GM19099 (cell line): ENCODE results near the gene LRP10.
A peak's percentile ranks its signal among the peaks of the same experiment; 100 is the strongest.

Experiments
- POLR2A ChIP-seq: IDR thresholded peaks from 3 replicates; pipeline ENCODE4 v1.6.1; 2011; ENCODE audit warnings: low read depth; ENCODE audit not compliant: insufficient read length; ENCODE audit errors: extremely low read depth

The LRP10 gene, protein sequence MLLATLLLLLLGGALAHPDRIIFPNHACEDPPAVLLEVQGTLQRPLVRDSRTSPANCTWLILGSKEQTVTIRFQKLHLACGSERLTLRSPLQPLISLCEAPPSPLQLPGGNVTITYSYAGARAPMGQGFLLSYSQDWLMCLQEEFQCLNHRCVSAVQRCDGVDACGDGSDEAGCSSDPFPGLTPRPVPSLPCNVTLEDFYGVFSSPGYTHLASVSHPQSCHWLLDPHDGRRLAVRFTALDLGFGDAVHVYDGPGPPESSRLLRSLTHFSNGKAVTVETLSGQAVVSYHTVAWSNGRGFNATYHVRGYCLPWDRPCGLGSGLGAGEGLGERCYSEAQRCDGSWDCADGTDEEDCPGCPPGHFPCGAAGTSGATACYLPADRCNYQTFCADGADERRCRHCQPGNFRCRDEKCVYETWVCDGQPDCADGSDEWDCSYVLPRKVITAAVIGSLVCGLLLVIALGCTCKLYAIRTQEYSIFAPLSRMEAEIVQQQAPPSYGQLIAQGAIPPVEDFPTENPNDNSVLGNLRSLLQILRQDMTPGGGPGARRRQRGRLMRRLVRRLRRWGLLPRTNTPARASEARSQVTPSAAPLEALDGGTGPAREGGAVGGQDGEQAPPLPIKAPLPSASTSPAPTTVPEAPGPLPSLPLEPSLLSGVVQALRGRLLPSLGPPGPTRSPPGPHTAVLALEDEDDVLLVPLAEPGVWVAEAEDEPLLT

DNA sequence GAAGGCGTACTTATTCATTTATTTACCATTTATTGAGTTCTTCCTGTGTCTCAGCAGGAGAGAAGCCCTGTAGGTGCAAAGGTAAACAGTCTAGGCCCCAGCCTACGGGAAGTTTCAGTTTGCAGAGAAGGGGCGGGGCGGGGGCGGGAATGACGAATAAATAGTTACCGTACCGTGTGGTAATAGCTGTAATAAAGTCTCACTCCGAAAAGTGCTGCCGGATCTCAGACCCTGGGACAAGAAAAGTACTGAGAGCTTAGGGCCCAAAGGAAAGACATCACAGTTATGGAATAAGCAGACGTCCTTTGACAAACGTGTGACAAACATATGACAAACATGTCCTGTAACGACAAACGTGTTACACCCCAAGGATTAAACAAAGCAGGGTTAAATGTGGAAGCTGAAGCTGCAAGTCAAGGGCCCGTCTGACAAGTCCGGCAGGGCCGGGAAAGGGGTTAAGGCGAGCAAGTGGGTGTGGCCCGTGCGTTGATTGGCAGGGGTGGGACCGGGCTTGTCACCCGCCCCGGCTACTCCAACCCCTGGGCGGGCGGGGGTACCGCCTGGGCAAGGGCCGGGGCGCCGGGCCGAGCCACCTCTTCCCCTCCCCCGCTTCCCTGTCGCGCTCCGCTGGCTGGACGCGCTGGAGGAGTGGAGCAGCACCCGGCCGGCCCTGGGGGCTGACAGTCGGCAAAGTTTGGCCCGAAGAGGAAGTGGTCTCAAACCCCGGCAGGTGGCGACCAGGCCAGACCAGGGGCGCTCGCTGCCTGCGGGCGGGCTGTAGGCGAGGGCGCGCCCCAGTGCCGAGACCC, at the start of gene LRP10:
Gene LRP10, plus strand, starts transcription at position 517 of the 809 bp plus-strand sequence. CDS start 564 bp downstream, outside the sequence.
- TF ChIP-seq POLR2A: peak; percentile 79

DNA sequence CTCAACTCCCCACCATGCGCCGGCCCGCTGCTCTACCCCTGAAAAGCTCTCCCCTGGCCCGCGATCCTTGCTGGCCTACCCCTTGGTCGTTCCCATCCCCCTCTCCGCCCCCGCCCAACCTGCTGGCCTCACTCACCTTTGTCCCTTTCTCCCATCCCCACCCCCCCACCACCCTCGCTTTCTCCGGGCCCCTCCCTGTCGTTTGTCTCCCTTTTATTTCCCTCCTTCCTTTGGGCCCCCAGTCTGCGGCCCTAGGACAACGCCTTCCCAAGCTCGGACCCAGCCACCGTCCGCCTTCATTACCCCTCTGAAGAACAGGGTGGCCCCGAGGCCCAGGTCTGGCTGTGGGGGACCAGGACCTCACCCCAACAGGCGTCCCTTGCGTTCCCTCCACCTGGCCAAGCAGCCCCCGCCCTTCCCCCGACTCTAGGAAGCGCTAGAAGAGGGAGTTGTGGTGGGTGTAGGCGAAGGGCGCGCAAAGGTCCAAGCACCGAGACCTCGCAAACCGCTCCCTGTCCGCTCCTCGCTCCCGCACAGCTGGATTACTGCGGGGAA, 49.4 kb upstream of the LRP10 start:
- no peak for TF ChIP-seq POLR2A

DNA sequence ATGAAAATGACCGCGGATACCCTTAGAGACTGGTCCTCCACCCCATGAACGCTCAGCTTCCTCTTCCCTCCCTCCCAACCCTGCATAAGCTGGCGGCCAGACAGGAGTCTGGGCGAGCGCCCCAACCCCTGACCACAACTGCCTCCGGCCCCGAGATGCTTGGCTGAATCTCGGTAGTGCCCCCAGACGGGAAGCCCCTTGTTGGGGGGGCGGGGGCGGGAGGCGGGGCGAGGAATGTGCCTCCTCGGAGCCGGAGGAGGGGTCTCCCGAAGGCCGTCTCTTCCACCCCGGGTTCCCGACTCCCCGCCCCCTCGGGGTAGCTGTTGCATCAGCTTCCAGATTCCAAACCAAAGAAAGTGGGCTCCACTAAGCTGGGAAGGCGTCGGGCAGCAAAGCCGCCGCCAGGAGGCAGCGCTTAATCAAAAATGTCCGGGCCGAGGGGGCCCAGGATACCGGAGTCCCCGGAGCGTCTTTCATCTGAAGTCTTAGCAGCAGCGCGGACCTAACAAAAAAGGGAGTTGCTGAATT, 48.9 kb upstream of the LRP10 start:
- TF ChIP-seq POLR2A: peak; percentile 35

DNA sequence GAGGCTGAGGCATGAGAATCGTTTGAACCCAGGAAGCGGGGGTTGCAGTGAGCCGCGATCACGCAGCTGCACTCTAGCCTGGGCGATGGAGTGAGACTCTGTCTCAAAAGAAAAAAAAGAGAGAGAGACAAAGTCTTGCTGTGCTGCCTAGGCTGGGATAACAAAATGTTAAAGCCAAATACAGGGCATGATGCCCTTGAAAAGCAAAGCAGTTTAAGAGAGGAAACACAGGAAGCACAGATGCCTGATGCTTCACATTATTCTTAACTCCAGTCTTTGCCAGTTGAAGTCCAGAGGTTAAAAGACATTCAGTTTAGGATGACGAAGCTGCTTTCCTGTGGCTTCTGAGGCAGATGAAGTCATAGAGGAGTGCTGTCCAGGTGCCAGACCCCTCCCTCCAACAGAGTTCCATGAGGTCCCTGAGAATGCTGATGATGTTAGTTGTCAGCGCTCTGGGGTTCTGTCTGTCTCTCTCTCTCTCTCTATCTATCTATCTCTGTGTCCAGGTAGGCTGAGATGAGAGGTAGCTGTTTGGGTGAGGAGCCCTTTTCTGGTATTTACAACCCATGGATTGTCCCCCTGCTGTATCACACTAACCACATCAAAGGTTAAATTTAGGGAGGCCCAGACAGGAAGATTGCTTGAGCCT, 46.7 kb upstream of the LRP10 start:
- no peak for TF ChIP-seq POLR2A

DNA sequence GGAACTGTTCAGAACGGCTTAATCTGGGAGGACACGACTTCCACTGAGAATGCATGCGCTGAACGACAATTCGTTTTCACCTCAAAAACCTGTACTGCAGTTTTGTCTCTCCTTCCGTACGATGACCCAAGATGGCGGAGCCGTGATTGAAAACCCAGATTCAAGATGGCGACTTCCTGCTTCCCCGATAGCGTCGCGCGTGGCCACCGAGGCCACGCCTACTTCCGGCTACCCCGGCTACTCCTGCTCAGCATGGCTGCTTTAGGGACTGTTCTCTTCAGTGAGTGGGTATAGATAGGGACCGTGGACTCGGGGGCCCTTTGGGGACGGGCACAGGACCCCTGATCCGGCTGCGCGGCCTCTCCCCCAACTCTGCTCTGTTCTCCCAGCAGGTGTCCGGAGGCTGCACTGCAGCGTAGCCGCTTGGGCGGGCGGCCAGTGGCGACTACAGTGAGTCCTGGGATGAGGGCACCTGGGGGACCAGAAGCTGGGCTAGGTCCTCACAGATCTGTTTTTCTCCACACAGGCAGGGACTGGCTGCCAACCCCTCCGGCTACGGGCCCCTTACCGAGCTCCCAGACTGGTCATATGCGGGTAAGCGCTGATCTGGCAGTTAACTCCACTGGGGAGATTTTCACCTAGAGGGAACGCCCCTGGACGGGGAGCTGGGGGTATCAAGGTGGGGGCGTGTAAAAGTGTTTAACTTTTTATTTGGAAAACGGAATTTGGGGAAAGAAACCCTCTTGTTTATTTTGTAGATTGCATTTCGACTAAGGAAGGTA, 41.7 kb upstream of the LRP10 start, which contains the start of gene MRPL52:
Gene MRPL52, plus strand, starts transcription at position 227 of the 782 bp plus-strand sequence. Its CDS starts 26 bp downstream, at position 253.
- TF ChIP-seq POLR2A: peak; percentile 84

DNA sequence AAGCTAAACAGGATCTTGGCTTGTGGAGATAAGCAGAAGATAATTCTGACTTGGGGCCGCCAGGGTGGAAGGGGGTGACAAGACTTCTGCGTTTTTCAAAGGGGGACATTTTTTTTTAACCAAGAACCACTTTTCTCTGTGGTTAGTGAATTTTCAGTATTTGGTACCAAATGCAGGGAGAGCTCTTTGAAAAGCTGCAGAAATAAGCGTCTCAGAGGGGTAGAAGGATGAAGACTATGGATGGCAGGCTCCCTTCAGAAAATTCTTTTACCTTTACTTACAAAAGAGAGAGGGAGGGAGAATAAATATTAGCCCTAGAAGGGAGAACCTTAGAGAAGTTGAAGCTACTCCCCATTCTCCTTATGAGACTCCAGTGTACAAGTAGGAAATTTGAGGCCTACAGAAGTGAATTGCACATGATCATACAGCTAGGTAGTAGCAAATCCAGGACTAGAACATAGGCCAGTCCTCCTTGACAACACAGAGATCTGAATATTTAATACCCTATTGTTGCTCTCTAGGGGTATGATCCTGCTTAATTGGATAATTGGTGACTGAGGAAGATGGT, 41.0 kb upstream of the LRP10 start:
- no peak for TF ChIP-seq POLR2A

DNA sequence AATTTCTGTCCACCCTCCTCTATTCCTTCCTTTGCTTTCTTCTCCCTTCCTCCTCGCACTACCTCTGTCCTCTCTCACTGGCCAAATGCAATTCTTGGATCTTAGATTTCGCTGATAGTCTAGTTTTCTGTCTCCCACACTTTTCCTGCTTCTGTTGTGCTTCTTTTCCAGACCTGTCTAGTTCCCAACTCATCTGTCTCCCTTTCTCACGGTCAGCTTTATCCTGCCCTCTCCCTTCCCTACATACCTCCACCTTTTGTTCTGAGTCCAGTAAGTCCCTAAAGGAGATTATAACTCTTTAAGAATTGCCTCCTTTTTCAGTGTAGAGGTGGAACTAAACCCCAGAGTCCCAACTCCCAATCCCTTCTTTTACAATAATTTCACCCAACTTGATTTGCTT, 36.0 kb upstream of the LRP10 start:
- no peak for TF ChIP-seq POLR2A

DNA sequence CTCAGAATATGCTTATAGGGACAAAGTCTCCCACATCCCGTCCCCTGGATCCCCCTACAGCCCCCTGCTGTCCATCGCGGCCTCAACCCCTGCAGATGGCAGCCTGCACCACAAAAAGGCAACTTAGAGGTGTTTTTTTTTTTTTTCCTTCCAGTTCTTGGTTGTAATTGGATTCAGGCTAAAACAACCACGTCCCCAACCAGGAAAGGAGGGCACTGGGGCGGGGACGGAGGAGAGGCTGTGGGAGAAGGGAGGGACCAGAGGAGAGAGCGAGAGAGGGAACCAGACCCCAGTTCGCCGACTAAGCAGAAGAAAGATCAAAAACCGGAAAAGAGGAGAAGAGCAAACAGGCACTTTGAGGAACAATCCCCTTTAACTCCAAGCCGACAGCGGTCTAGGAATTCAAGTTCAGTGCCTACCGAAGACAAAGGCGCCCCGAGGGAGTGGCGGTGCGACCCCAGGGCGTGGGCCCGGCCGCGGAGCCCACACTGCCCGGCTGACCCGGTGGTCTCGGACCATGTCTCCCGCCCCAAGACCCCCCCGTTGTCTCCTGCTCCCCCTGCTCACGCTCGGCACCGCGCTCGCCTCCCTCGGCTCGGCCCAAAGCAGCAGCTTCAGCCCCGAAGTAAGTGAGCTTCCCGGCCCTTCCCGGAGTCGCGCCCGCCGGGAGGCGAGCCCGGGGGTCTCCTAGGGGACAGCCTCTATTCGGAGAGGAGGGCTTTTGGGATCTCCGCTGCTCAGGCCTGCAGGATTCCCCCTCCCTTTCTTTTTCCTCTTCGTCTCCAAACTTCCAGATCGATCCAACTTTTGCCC, 35.0 kb upstream of the LRP10 start, which contains the start of gene MMP14:
Gene MMP14, plus strand, starts transcription at position 285 of the 813 bp plus-strand sequence. Its CDS starts 233 bp downstream, at position 518.
- TF ChIP-seq POLR2A: no peak

DNA sequence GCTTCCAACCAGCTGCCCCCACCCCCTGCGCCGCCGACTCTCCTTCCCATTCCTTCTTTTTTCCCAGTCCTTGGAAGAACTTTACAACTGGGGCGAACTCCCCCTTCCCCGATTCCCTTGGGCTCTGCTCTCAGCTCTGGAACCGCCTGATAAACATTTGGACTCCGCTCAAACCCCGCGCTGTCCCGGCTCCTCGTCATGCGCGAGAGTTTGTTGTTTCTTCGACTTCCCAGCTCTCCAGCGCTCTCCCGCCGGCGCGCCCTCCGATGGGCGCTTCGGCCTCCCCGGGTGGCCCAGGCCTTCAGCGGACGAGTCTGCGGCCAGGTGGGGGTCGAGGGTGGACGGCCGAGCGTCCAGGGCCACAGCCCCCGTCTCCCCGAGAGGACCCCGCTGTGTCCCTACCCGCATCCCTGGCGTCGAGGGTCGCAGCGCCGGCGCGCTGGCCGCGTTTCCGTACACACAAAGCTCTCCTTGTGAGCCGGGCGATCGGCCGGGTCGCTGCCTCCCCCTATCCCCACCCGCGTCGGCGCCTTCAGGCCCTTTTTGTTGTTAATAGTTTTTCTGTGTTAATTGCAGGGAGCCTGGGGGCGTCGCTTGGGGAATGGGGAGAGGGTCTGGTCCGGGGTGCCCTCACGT, 34.3 kb upstream of the LRP10 start:
- TF ChIP-seq POLR2A: no peak

DNA sequence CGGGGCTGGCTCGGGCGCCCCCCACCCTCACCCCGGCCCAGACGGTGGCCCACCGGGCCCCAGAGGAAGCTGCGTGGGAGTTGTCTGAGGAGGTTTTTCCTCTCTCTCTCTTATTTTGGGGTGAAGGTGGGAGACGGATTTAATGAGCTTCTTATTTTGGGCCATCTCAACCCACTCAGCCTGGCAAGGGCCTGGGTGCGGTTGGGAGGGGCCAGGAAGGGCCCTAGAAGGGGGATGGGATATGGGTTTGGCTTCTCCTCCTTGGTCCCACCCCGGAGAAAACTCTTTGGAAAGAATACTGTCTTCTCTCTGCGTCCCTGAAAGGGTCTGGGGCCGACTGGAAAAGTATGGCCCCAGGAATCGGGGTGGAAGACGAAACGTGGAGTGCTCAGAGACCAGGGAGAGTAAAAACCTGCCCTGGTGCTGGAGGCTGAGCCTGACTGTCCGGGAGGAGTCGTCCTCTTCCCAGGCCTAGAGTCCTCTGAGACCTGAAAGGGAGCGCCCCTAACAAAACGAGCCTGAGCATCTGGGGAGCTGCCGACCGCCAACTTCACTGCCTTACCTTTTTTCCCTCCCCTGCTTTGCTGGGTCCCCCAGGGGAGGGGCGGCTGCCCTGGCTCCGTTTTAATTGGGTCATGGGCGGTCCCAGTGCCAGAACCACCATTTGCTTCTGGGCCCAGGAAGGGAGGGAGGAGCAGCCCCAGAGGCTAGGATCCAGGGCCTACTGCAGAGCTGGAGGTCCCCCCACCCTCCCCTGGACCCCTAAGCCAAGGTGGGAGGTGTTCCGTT, 33.6 kb upstream of the LRP10 start:
- TF ChIP-seq POLR2A: no peak

DNA sequence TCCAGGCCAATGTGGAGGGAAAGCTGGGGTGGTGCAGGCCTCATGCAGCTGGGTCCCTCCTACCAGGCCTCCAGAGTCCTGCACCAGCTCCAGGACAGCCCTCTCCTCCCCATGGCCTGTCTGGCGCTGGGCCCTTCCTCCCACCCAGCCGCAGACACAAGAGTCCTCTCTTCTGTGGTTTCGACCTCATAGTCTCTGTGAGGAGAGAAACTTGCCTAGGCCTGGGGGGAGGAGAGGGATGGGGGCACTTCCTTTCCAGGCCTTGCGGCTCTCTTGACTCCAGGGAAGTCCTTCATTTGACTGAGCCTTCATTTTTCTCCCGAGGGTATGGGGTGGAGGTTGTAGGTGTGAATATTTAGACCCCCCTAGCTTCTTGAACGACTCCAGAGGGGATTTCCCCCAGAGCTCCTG, 32.9 kb upstream of the LRP10 start:
- no peak for TF ChIP-seq POLR2A

DNA sequence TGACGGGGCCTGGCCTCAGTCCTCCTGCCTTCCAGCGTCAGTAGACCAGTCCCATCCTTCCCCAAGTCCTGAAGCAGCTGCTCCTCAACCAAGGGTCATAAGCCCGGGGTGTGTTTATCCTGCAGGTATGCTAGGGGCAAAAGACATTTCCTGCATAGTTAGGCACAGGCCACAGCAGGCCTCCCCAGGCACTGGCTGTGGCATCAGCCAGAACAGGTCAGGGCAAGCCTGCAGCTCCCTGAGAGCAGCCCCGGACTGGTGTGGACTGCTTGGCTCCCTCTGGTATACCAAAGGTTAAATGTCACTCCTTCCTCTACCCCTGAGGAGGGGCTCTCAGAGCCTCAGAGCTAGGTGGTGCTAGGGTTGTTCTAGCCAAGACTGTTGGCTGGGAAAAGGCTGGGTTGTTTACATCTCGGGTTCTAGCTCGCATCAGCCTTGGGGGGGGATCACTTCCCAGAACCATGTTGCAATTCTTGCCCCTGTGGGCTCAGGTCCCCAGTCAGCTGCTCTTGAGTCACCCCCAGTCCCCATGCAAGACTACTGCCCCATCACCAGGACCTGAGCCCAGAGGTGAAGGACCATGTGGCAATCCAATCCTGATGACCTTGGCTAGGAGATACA, 32.3 kb upstream of the LRP10 start:
- no peak for TF ChIP-seq POLR2A
